ENCODE data around the gene MPDZ. TPM values are rescaled to one million over a fixed set of nuclear protein-coding genes. Genes with fewer than 3 reads are reported as not detected.
"Not testable (repeated sequence)": the region's sequence is repeated elsewhere in the genome, so short reads cannot be mapped to it uniquely, and the experiment has no call there.

The MPDZ gene
- total RNA-seq, 4 donors from 2014 or later = 34.2 to 53.9 (median 45.1) TPM

DNA sequence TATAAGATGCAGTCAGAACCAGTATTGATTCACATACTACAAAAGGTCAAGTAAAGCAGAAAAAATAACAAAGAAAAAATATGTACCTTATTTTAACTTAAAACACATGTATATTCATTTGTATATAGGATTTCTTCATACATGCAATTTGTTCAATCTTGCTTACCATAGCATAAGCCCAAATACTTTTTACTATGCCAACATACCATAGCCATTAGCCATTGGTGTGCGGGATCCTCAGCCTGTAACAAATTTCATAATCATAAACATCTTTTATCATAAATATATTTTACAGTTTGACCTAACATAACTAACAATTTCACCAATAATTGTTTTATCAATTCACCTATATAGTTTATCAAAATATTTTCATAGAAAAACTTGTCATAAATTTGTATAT is 51.1 kb downstream of the MPDZ start:
- Histone ChIP-seq H3K9me3 (no peaks in the 10 kb centered on the region), H3K4me3 (replicated peaks in 1 of 3) (no peak overlapping the region), H3K36me3 (peaks cover 0 to 1% of the 10 kb centered on the region in 2 donors), H3K4me1 (no peaks in the 10 kb centered on the region), H3K27ac (no peak overlapping the region), H3K27me3 (no peaks in the 10 kb centered on the region)
- 97% methylated on average over 1 of the region's 1 CpG for WGBS, 2 donors
- TF ChIP-seq, protein P1, sequence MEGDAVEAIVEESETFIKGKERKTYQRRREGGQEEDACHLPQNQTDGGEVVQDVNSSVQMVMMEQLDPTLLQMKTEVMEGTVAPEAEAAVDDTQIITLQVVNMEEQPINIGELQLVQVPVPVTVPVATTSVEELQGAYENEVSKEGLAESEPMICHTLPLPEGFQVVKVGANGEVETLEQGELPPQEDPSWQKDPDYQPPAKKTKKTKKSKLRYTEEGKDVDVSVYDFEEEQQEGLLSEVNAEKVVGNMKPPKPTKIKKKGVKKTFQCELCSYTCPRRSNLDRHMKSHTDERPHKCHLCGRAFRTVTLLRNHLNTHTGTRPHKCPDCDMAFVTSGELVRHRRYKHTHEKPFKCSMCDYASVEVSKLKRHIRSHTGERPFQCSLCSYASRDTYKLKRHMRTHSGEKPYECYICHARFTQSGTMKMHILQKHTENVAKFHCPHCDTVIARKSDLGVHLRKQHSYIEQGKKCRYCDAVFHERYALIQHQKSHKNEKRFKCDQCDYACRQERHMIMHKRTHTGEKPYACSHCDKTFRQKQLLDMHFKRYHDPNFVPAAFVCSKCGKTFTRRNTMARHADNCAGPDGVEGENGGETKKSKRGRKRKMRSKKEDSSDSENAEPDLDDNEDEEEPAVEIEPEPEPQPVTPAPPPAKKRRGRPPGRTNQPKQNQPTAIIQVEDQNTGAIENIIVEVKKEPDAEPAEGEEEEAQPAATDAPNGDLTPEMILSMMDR (IDR thresholded peaks at IDR 0.05) = no peak
- TF ChIP-seq POLR2A (IDR thresholded peaks at IDR 0.05) = no peak
- DNase-seq = no peak
- intact Hi-C loops (cut with DNase I) = no loop called here

DNA sequence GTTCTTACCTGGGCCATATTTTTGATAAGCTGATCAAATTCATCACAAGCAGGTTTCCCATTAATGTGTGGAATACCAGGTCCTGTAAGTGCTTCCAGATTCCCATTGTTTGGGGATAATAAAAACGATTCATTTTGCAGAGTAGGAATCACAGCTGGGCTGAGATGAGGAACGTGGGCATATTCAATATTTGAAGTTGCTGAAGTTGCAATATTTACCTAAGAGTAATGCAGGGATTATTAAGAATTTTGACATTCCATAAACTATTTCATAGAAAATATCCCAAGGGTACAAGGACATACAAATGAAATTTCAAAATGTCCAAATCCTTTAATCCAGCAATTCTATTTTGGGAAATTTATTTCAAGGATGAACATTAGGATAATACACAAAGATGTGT is 55.1 kb downstream of the MPDZ start:
- intact Hi-C loops (cut with DNase I) = no loop called here
- Histone ChIP-seq H3K27me3 (no peaks in the 10 kb centered on the region), H3K4me1 (no peaks in the 10 kb centered on the region), H3K4me3 (replicated peaks in 1 of 3) (no peak overlapping the region), H3K36me3 (peaks cover 2 to 3% of the 10 kb centered on the region in 2 donors), H3K27ac (no peak overlapping the region), H3K9me3 (no peaks in the 10 kb centered on the region)
- no peak for DNase-seq
- WGBS, 2 donors = 85 to 91% methylated on average over 2 of the region's 2 CpGs
- TF ChIP-seq, protein P1 (IDR thresholded peaks at IDR 0.05) = no peak
- TF ChIP-seq POLR2A (IDR thresholded peaks at IDR 0.05) = no peak

DNA sequence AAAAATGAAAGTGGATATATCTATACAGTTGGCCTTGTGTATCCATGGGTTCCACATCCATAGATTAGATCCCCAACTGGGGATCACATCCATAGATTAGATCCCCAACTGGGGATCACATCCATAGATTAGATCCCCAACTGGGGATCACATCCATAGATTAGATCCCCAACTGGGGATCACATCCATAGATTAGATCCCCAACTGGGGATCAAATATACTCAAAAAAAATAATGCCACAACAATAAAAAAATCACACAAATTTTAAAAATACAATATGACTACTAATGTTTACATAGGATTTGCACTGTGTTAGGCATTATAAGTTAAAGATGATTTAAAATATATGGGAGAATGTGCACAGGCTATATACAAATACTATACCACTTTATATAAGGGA is 56.8 kb downstream of the MPDZ start:
- H3K27ac ChIP-seq; H3K9me3 ChIP-seq; H3K27me3 ChIP-seq; DNase-seq; H3K4me3 ChIP-seq (replicated peaks in 1 of 3); H3K36me3 ChIP-seq; H3K4me1 ChIP-seq; intact Hi-C loops (cut with DNase I): not testable (repeated sequence)

DNA sequence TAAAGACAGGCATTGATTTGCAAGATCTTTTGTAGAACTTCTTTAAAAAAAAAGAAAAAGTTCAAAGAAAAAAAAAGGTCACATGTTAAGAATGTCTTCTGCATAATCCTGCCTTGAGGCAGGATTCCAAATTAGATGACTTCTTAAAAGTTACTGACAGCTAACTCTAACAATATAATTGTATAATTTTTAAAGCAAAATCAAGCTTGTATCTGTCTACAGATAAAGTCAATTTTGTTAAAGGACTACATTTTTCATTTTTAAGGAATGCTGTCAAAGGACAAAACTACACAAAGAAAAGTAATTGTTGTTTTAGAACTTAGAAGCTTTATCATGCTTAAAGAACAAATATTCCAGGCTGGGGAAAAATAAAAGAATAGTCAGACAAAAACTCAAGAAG is 57.8 kb downstream of the MPDZ start:
- H3K4me3 ChIP-seq (replicated peaks in 1 of 3) = no peak overlapping the region
- no peak overlapping the region for H3K27ac ChIP-seq
- H3K4me1 ChIP-seq = no peaks in the 10 kb centered on the region
- peaks cover 3 to 4% of the 10 kb centered on the region in 2 donors for H3K36me3 ChIP-seq
- TF ChIP-seq, protein P1 (IDR thresholded peaks at IDR 0.05) = no peak
- TF ChIP-seq POLR2A (IDR thresholded peaks at IDR 0.05) = no peak
- intact Hi-C loops (cut with DNase I) = no loop called here
- H3K9me3 ChIP-seq = no peaks in the 10 kb centered on the region
- H3K27me3 ChIP-seq = no peaks in the 10 kb centered on the region
- no peak for DNase-seq

DNA sequence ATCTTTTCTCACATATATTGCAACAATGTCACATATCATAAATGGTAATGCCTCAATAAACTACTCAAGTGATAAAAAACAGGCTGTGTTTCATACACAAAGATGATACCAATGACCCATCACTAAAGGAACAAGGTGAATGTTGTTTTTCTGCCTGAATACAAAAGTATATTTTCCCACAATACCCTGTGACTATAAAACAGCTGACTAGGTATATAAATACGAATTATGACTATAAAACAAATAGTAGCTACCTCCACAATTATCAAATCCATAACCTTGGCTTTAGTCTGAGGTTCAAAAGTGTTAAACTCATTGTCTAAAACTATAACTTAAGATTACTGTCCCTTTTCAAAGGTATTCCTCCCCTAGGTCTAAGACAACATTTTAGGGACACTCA is 58.7 kb downstream of the MPDZ start:
- DNase-seq = no peak
- H3K36me3 ChIP-seq = peaks cover 3 to 4% of the 10 kb centered on the region in 2 donors
- intact Hi-C loops (cut with DNase I) = no loop called here
- 85 to 93% methylated on average over 1 of the region's 1 CpG for WGBS, 2 donors
- H3K4me3 ChIP-seq (replicated peaks in 1 of 3) = no peak overlapping the region
- no peak overlapping the region for H3K27ac ChIP-seq
- H3K9me3 ChIP-seq = no peaks in the 10 kb centered on the region
- H3K4me1 ChIP-seq = no peaks in the 10 kb centered on the region
- H3K27me3 ChIP-seq = no peaks in the 10 kb centered on the region
- TF ChIP-seq, protein P1 (IDR thresholded peaks at IDR 0.05) = no peak
- no peak for TF ChIP-seq POLR2A (IDR thresholded peaks at IDR 0.05)

Data from thyroid gland (tissue), 4 donors.